Right lobe of liver (tissue), 4 donors: ENCODE results near the gene ZNF524.

Experiments used
- POLR2A ChIP-seq: fragments of 450-650 bp; IDR thresholded peaks from one replicate; pipeline ENCODE4 v1.6.1; 2017; ENCODE audit warnings: antibody characterized with exemption, mild to moderate bottlenecking
- TF ChIP-seq, protein P1 (sequence below), 4 donors: fragments of 200-600 bp in 3 of 4; fragments of 450-650 bp in 1 of 4; IDR thresholded peaks; one replicate each; pipeline versions ENCODE4 v1.5.1 to v1.8.0; 2016 to 2022; ENCODE audit warnings: antibody characterized with exemption in 4 of 4, mild to moderate bottlenecking in 2 of 4
- donor health status: DM: no; HTN: no; CAD: no.
- donor health status: DM: no; HTN: no; CAD: no.
- donor health status: DM: no; HTN: yes; CAD: no.

DNA sequence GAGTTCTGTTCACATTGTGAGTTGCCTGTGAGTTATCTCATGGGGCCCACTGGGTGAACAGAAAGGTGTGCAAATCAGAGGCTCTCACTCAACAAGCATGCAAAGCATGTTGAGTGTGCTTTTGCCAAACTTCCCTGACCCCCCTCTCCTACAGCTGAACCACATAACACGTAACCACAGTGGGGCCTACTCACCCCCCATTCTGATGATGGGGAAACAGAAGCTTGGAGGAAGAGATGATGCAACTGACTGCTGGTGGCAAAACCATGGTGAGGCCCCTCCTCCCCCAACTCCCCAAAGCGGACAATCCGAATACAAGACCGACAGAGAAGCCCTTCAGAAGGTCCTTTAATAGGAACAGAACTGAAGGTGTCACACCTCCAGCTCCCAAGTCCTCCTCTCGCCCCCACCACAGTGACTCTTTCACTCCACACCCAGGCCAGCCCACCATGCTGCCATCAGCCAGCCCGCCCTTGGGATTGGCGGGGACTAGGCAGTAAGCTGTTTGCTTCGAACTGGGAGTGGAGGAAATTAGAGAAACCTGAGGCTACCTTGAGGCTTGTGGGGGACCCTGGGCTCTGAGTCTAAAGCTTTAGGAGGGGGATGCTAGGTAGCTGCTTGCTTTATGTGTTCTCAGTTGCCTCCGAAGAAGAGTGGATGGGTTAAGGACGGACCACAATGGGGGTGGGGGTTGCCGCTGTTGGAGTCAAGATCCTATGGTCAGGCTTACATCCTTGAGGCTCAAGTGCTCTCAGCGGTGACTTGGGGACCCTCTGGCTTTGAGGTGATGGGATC, 20.5 kb downstream of the ZNF524 start:
- TF ChIP-seq, protein P1, sequence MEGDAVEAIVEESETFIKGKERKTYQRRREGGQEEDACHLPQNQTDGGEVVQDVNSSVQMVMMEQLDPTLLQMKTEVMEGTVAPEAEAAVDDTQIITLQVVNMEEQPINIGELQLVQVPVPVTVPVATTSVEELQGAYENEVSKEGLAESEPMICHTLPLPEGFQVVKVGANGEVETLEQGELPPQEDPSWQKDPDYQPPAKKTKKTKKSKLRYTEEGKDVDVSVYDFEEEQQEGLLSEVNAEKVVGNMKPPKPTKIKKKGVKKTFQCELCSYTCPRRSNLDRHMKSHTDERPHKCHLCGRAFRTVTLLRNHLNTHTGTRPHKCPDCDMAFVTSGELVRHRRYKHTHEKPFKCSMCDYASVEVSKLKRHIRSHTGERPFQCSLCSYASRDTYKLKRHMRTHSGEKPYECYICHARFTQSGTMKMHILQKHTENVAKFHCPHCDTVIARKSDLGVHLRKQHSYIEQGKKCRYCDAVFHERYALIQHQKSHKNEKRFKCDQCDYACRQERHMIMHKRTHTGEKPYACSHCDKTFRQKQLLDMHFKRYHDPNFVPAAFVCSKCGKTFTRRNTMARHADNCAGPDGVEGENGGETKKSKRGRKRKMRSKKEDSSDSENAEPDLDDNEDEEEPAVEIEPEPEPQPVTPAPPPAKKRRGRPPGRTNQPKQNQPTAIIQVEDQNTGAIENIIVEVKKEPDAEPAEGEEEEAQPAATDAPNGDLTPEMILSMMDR (IDR thresholded peaks at IDR 0.05), result no peak
- no peak for TF ChIP-seq POLR2A
